ENCODE measurements around the gene SORCS2. TPM values are rescaled to one million over a fixed set of nuclear protein-coding genes. Genes with fewer than 3 reads are reported as not detected.

Gene SORCS2
- total RNA-seq, 1 donor from 2014 or later: not detected

DNA sequence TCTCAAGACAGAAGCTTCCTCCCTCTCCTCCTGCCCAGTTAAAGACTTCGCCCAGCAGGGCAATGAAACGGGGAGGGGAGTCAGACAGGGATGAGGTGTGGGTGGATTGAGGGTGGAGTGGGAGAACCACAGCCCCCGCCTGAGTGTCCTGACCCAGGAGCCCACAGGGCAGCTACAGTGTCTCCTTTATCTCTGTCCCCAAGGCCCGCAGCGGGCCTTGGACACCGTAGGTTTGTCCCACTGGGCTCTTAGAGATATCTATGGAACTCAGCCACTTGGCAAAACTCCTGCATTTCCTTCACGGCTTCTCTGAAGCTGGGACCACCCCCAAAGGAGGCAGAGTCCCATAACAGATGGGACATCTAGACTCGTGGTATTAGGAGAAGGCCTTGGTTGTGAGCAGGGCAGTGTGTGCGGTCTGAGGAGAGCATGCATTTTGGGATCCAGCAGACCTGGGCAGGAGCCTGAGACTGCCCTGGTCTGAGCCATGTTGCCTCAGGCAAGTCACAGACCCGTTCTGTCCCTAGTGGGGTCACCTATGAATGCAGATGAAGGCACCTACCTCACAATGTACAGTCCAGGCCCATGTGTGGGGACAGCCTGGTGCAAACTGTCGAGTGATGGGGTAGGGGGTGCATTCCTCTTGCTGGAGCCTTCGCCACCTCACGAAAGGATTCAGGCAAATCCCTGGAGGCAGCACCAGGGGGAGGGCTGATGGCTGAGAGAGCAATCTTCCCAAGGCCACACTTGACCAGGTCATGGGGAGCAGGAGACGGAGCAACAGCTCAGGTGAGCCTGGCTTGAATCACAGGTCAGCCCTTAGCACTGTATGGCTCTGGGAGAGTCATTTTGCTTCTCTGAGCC is 468.1 kb downstream of the SORCS2 start:
- Mint-ChIP-seq H3K9me3 (no peaks in the 10 kb centered on the region), H3K4me1 (no peaks in the 10 kb centered on the region), H3K4me3 (no peak overlapping the region), H3K36me3 (ENCODE audit: low read depth) (no peaks in the 10 kb centered on the region), H3K27ac (no peak overlapping the region), H3K27me3 (no peaks in the 10 kb centered on the region)
- intact Hi-C loops (cut with micrococcal nuclease): no loop called here
- DNase-seq (no peak), ATAC-seq (ENCODE audit: low read depth) (no peak)
- ChIA-PET CTCF (no interaction called here), POLR2A (no interaction called here)
- TF ChIP-seq, protein P1, sequence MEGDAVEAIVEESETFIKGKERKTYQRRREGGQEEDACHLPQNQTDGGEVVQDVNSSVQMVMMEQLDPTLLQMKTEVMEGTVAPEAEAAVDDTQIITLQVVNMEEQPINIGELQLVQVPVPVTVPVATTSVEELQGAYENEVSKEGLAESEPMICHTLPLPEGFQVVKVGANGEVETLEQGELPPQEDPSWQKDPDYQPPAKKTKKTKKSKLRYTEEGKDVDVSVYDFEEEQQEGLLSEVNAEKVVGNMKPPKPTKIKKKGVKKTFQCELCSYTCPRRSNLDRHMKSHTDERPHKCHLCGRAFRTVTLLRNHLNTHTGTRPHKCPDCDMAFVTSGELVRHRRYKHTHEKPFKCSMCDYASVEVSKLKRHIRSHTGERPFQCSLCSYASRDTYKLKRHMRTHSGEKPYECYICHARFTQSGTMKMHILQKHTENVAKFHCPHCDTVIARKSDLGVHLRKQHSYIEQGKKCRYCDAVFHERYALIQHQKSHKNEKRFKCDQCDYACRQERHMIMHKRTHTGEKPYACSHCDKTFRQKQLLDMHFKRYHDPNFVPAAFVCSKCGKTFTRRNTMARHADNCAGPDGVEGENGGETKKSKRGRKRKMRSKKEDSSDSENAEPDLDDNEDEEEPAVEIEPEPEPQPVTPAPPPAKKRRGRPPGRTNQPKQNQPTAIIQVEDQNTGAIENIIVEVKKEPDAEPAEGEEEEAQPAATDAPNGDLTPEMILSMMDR (IDR thresholded peaks at IDR 0.05): no peak

DNA sequence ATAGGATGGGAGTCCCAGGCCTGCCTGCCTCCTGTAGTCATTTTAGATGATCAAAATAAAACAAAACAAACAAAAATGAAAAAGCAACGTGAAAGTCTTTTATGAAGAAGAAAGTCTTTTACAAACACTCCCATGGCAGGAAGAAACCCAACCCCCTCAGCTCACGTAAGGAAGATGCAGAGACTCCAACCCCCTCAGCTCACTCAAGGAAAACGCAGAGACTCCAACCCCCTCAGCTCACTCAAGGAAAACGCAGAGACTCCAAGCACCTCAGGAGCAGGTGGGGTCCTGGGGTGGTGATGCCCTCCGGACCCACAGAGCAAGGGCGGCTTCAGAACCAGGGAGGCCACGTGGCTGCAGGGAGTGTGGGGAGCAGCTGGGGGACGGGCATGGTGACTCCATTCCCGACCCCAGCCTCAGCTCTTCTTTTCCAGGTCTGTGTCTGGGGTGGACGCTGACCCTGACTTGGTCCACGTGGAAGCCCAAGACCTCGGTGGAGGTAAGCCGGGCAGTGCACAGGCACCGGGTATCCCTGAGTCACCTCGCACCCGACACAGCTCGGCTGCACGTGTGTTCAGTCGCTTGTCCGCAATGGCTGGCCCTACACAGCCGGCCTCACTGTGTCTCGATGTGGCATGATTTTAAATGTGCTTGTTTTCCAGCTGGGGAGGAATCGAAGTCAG is 468.9 kb downstream of the SORCS2 start:
- H3K27ac Mint-ChIP-seq: no peak overlapping the region
- H3K27me3 Mint-ChIP-seq: no peaks in the 10 kb centered on the region
- H3K9me3 Mint-ChIP-seq: no peaks in the 10 kb centered on the region
- intact Hi-C loops (cut with micrococcal nuclease): no loop called here
- ChIA-PET CTCF (no interaction called here), POLR2A (no interaction called here)
- H3K4me1 Mint-ChIP-seq: no peaks in the 10 kb centered on the region
- H3K36me3 Mint-ChIP-seq (ENCODE audit: low read depth): no peaks in the 10 kb centered on the region
- TF ChIP-seq, protein P1 (IDR thresholded peaks at IDR 0.05): no peak
- DNase-seq: no peak
- ATAC-seq (ENCODE audit: low read depth): no peak
- no peak overlapping the region for H3K4me3 Mint-ChIP-seq

DNA sequence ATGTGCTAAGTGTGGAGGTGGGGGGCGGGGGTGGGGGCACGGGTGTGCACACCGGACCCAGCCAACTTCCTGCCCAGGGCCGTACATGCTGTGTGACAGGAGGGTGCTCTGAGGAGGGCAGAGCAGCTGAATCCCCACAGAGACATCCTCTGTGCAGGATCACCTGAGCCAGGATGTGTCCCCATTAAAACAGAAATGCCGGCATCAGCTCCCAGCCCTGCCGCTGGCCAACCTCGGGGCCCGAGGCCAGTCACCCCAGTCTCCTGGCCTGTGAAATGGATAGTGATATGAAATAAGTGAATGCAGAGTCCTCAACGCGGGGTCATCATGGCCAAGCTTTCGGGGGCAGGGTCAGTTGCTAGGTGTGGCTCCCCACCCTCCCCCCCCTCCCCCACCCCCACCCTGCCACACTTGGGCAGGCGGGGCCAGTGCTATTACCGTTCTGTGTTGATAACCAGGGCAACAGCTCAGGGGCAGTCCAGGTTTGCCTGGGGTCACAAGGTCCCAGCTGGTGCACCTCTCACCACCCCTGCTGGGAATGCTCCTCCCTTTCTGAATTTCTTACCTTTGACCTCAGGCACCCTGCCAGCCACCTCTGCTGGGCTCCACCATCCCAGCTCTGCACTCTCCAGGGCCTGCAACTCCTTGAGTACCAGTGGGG is 469.6 kb downstream of the SORCS2 start:
- CTCF ChIA-PET: no interaction called here
- no peaks in the 10 kb centered on the region for H3K4me1 Mint-ChIP-seq

GRCh38 chr4:7662507-7662846 is 470.1 kb downstream of the SORCS2 start:
- Mint-ChIP-seq H3K36me3 (ENCODE audit: low read depth) (no peaks in the 10 kb centered on the region), H3K4me1 (no peaks in the 10 kb centered on the region), H3K9me3 (no peaks in the 10 kb centered on the region), H3K27ac (no peak overlapping the region), H3K27me3 (no peaks in the 10 kb centered on the region), H3K4me3 (no peak overlapping the region)
- ATAC-seq (ENCODE audit: low read depth) (no peak), DNase-seq (no peak)
- POLR2A ChIA-PET: no interaction called here
- CTCF ChIA-PET: no interaction called here
- TF ChIP-seq, protein P1 (IDR thresholded peaks at IDR 0.05): no peak
- intact Hi-C loops (cut with micrococcal nuclease): no loop called here

More for the DNA sequence above, 469.6 kb downstream of the SORCS2 start:
- intact Hi-C loops (cut with micrococcal nuclease): no loop called here
- no peak overlapping the region for H3K27ac Mint-ChIP-seq
- no peak for ATAC-seq (ENCODE audit: low read depth)
- H3K9me3 Mint-ChIP-seq: no peaks in the 10 kb centered on the region
- no peak overlapping the region for H3K4me3 Mint-ChIP-seq
- POLR2A ChIA-PET: no interaction called here
- no peaks in the 10 kb centered on the region for H3K27me3 Mint-ChIP-seq
- H3K36me3 Mint-ChIP-seq (ENCODE audit: low read depth): no peaks in the 10 kb centered on the region
- DNase-seq: no peak
- TF ChIP-seq, protein P1 (IDR thresholded peaks at IDR 0.05): no peak

DNA sequence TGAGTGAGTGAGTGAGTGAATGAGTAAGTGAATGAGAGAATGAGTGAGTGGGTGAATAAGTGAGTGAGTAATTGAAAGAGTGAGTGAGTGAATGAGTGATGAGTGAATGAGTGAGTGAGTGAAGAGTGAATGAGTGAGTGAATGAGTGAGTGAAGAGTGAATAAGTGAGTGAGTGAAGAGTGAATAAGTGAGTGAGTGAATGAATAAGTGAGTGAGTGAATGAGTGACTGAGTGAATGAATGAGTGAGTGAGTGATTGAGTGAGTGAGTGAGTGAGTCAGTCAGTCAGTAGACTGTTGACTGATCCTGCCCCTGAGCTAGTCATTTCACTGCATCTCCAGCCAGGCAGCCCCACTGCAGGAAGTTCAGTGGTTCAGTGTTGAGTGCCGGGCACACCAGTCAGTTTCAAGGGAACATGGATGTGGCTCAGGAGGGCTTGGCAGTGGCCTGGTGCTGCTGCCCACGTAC is 470.8 kb downstream of the SORCS2 start:
- H3K9me3 Mint-ChIP-seq: no peaks in the 10 kb centered on the region
- ChIA-PET CTCF (no interaction called here), POLR2A (no interaction called here)
- intact Hi-C loops (cut with micrococcal nuclease): no loop called here
- ATAC-seq (ENCODE audit: low read depth) (no peak), DNase-seq (no peak)
- H3K36me3 Mint-ChIP-seq (ENCODE audit: low read depth): no peaks in the 10 kb centered on the region
- no peaks in the 10 kb centered on the region for H3K27me3 Mint-ChIP-seq
- no peaks in the 10 kb centered on the region for H3K4me1 Mint-ChIP-seq
- TF ChIP-seq, protein P1 (IDR thresholded peaks at IDR 0.05): no peak
- H3K4me3 Mint-ChIP-seq: no peak overlapping the region
- no peak overlapping the region for H3K27ac Mint-ChIP-seq

Measured in activated B cell treated with CpG ODN at 0.5 μM for 24 hours (primary cell).